Medulla oblongata (tissue), 1 donor: ENCODE results near the gene KLK2.
"Not testable (repeated sequence)": the region's sequence is repeated elsewhere in the genome, so short reads cannot be mapped to it uniquely, and the experiment has no call there.

Experiments
- DNase-seq: peaks from one replicate; pipeline ENCODE4 v3.0.0-alpha.2; 2015; ENCODE audit errors: extremely low spot score

Gene KLK2

GRCh38 chr19:50894478-50895356, 21.5 kb downstream of the KLK2 start:
- no peak for DNase-seq

GRCh38 chr19:50896089-50896590, 22.9 kb downstream of the KLK2 start:
- DNase-seq = not testable (repeated sequence)

GRCh38 chr19:50896591-50897190, 23.5 kb downstream of the KLK2 start:
- DNase-seq = no peak

- no peak for DNase-seq
Measured at GRCh38 chr19:50897191-50897607, 24.0 kb downstream of the KLK2 start.

GRCh38 chr19:50897612-50898011, 24.4 kb downstream of the KLK2 start:
- no peak for DNase-seq

- no peak for DNase-seq
Measured at GRCh38 chr19:50898018-50898417, 24.8 kb downstream of the KLK2 start.

GRCh38 chr19:50899569-50899968, 26.3 kb downstream of the KLK2 start:
- no peak for DNase-seq

GRCh38 chr19:50902640-50903039, 29.4 kb downstream of the KLK2 start:
- DNase-seq = no peak

GRCh38 chr19:50906217-50906616, 33.0 kb downstream of the KLK2 start:
- peak; percentile 13 for DNase-seq

GRCh38 chr19:50908336-50908735, 35.1 kb downstream of the KLK2 start:
- no peak for DNase-seq

GRCh38 chr19:50909240-50910070, 36.2 kb downstream of the KLK2 start:
- no peak for DNase-seq

- DNase-seq = no peak
Measured at GRCh38 chr19:50910722-50911121, 37.5 kb downstream of the KLK2 start.

GRCh38 chr19:50911206-50912101, 38.2 kb downstream of the KLK2 start, which contains the start of gene KLK4:
TSS of gene KLK4 (minus strand) at chr19:50911395. CDS start at chr19:50910738, 657 bp downstream.
- DNase-seq = no peak

GRCh38 chr19:50912102-50912599, 38.9 kb downstream of the KLK2 start:
- DNase-seq = no peak

- DNase-seq = no peak
Measured at GRCh38 chr19:50912727-50913716, 39.8 kb downstream of the KLK2 start.

GRCh38 chr19:50916069-50916468, 42.8 kb downstream of the KLK2 start:
- no peak for DNase-seq

- no peak for DNase-seq
Measured at GRCh38 chr19:50921426-50922316, 48.4 kb downstream of the KLK2 start.

GRCh38 chr19:50922317-50922853, 49.1 kb downstream of the KLK2 start:
- DNase-seq = peak; percentile 89
